Vagina (tissue), 2 donors: Measurements from ENCODE around the gene FBXL17. TPM values are rescaled to one million over a fixed set of nuclear protein-coding genes. Genes with fewer than 3 reads are reported as not detected.

Experiments
- DNase-seq, 2 donors: peaks; one replicate each; pipeline ENCODE4 v3.0.0-alpha.2; 2017; ENCODE audit errors: extremely low spot score in 2 of 2
- H3K27ac ChIP-seq: fragments of 200-600 bp; sonication (generic); one replicate; pipeline ENCODE4 v1.5.1; 2019
- H3K27me3 ChIP-seq: fragments of 200-600 bp; sonication (generic); one replicate; pipeline ENCODE4 v1.5.1; 2019
- H3K36me3 ChIP-seq, 2 donors: fragments of 200-600 bp; sonication (generic); one replicate each; pipeline ENCODE4 v1.5.1; 2017 to 2019
- H3K4me1 ChIP-seq: fragments of 200-600 bp; sonication (generic); one replicate; pipeline ENCODE4 v1.5.1; 2019
- H3K4me3 ChIP-seq, 2 donors: fragments of 200-600 bp; sonication (generic); 1 replicate in 1 of 2; 2 replicates in 1 of 2; pipeline ENCODE4 v1.5.1; 2016 to 2019
- H3K9me3 ChIP-seq: fragments of 200-600 bp; sonication (generic); one replicate; pipeline ENCODE4 v1.5.1; 2019
- CTCF ChIP-seq, 3 experiments: fragments of 450-650 bp in 2 of 3; fragments of 200-600 bp in 1 of 3; sonication (generic) in 1 of 3; IDR thresholded peaks; one replicate each; pipeline ENCODE4 v1.5.1; 2017 to 2019; ENCODE audit warnings: antibody characterized with exemption in 3 of 3, mild to moderate bottlenecking in 2 of 3, moderate library complexity in 2 of 3
- POLR2A ChIP-seq, 2 donors: fragments of 450-650 bp; IDR thresholded peaks; one replicate each; pipeline ENCODE4 v1.6.1; 2017; ENCODE audit warnings: antibody characterized with exemption in 2 of 2, mild to moderate bottlenecking in 2 of 2, moderate library complexity in 2 of 2
- POLR2AphosphoS5 ChIP-seq, 2 donors: sonication (generic); formaldehyde crosslinking; IDR thresholded peaks; one replicate each; pipeline ENCODE4 v1.9.0; 2017; ENCODE audit warnings: antibody characterized with exemption in 2 of 2, mild to moderate bottlenecking in 2 of 2, low read depth in 1 of 2; ENCODE audit not compliant: insufficient read depth in 1 of 2
- intact Hi-C: fragments of 100-400 bp; cut with DNase I; formaldehyde crosslinking; loops from one replicate; pipeline ENCODE4 v1.15.1; 2023
- total RNA-seq: library from RNA; depleted of rRNA; stranded (reverse); fragments of >200 nt; gene quantifications from one replicate; pipeline ENCODE4 v1.2.3, GENCODE V29; 2016

Gene FBXL17
- total RNA-seq, 1 donor from 2014 or later, result 15.0 TPM

DNA sequence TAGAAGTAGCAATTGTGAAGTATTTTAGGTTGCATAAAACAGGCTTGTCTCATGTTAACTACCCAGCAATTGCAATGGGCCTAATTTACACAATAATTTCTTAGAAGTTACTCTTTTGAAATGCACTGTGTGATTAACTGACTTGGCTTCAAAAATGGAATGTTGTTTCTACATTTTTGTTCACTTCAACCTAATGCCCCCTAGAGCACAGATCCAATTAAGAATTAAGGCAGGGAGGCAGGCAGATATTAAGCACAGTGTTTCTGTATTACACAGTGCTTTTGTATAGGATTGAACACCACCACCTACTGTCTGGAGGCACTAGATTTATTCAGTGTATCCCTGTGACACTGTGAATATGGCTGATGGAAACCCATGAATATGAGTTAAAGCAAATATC, 302.1 kb downstream of the FBXL17 start:
- H3K9me3 ChIP-seq, result no peaks in the 10 kb centered on the region
- TF ChIP-seq POLR2A (IDR thresholded peaks at IDR 0.05) (no peak), POLR2AphosphoS5 (IDR thresholded peaks at IDR 0.05; ENCODE audit: insufficient read depth in 1 of 2, low read depth in 1 of 2) (no peak), CTCF (IDR thresholded peaks at IDR 0.05) (no peak)
- no peaks in the 10 kb centered on the region for H3K27me3 ChIP-seq
- no peak overlapping the region for H3K4me3 ChIP-seq
- DNase-seq, result no peak
- intact Hi-C loops, result no loop called here
- no peak overlapping the region for H3K27ac ChIP-seq
- H3K4me1 ChIP-seq, result no peaks in the 10 kb centered on the region
- no peaks in the 10 kb centered on the region for H3K36me3 ChIP-seq

GRCh38 chr5:108078882-108079281, 303.0 kb downstream of the FBXL17 start:
- DNase-seq, result no peak
- Histone ChIP-seq H3K9me3 (no peaks in the 10 kb centered on the region), H3K4me3 (no peak overlapping the region), H3K4me1 (no peaks in the 10 kb centered on the region), H3K36me3 (no peaks in the 10 kb centered on the region), H3K27me3 (no peaks in the 10 kb centered on the region), H3K27ac (no peak overlapping the region)
- TF ChIP-seq CTCF (IDR thresholded peaks at IDR 0.05) (no peak), POLR2AphosphoS5 (IDR thresholded peaks at IDR 0.05; ENCODE audit: insufficient read depth in 1 of 2, low read depth in 1 of 2) (no peak), POLR2A (IDR thresholded peaks at IDR 0.05) (no peak)
- intact Hi-C loops, result no loop called here

GRCh38 chr5:108078345-108078744, 303.6 kb downstream of the FBXL17 start:
- H3K36me3 ChIP-seq, result no peaks in the 10 kb centered on the region
- H3K9me3 ChIP-seq, result no peaks in the 10 kb centered on the region
- H3K27ac ChIP-seq, result no peak overlapping the region
- intact Hi-C loops, result no loop called here
- DNase-seq, result no peak
- no peaks in the 10 kb centered on the region for H3K4me1 ChIP-seq
- H3K4me3 ChIP-seq, result no peak overlapping the region
- TF ChIP-seq POLR2A (IDR thresholded peaks at IDR 0.05) (no peak), POLR2AphosphoS5 (IDR thresholded peaks at IDR 0.05; ENCODE audit: insufficient read depth in 1 of 2, low read depth in 1 of 2) (no peak), CTCF (IDR thresholded peaks at IDR 0.05) (no peak)
- no peaks in the 10 kb centered on the region for H3K27me3 ChIP-seq

DNA sequence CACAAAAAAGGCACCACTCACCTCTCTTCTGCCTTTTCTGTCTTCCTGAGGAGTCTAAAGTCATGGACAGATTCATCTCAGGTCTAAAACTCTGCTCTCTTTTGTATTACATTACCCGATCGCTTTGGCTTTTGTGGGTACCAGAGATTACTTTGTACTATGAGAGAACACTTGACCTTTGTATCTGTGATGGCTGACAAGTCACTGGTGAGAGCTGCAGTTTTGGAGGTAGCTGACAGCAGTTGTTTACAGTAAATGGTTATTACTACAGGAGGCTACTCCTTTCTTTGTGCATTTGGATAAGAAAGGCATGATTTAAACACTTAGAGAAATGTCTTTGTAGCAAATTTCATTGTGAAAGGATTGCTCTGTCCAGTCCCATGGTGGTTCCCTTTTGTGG, 307.3 kb downstream of the FBXL17 start:
- Histone ChIP-seq H3K4me3 (no peak overlapping the region), H3K9me3 (no peaks in the 10 kb centered on the region), H3K27ac (no peak overlapping the region), H3K36me3 (no peaks in the 10 kb centered on the region), H3K4me1 (no peaks in the 10 kb centered on the region), H3K27me3 (no peaks in the 10 kb centered on the region)
- intact Hi-C loops, result no loop called here
- TF ChIP-seq POLR2AphosphoS5 (IDR thresholded peaks at IDR 0.05; ENCODE audit: insufficient read depth in 1 of 2, low read depth in 1 of 2) (no peak), CTCF (IDR thresholded peaks at IDR 0.05) (no peak), POLR2A (IDR thresholded peaks at IDR 0.05) (no peak)
- no peak for DNase-seq

DNA sequence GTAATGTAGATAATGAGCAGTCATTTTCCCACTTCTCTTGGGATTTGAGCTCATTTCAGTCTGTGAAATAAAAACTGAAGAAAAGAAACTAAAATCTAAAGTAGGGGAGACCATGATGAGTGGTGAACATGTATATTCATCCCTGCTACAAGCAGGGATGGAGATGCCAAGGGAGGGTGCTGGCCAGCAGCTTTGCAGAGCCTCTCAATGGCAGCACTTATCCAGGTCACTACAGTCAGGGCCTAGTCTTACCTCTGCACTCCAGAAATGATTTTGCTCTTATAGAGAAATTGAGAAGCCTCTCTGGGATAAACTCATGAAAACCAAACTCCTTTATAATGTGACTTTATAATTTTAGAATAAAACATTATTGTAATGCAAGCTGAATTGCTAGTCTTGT, 317.6 kb downstream of the FBXL17 start:
- no peaks in the 10 kb centered on the region for H3K9me3 ChIP-seq
- no peaks in the 10 kb centered on the region for H3K27me3 ChIP-seq
- DNase-seq, result no peak
- intact Hi-C loops, result no loop called here
- no peak for TF ChIP-seq POLR2AphosphoS5 (IDR thresholded peaks at IDR 0.05; ENCODE audit: insufficient read depth in 1 of 2, low read depth in 1 of 2)
- no peak for TF ChIP-seq POLR2A (IDR thresholded peaks at IDR 0.05)
- no peak for TF ChIP-seq CTCF (IDR thresholded peaks at IDR 0.05)
- no peaks in the 10 kb centered on the region for H3K4me1 ChIP-seq
- H3K4me3 ChIP-seq, result no peak overlapping the region
- no peaks in the 10 kb centered on the region for H3K36me3 ChIP-seq
- no peak overlapping the region for H3K27ac ChIP-seq
